K562 (cell line): ENCODE measurements around the gene MAST4. TPM values are rescaled to one million over a fixed set of nuclear protein-coding genes. Genes with fewer than 3 reads are reported as not detected.

Source experiments
- CBX8 ChIP-seq: fragments of 200-600 bp; sonication (generic); IDR thresholded peaks from 2 replicates; pipeline ENCODE4 v1.6.1; 2012; ENCODE audit warnings: borderline replicate concordance, mixed run types, low read depth, mild to moderate bottlenecking, moderate library complexity, mixed read lengths, low read length, control low read depth, inconsistent platforms; ENCODE audit not compliant: poor library complexity, severe bottlenecking; ENCODE audit errors: extremely low read depth
- CEBPB ChIP-seq: fragments of 450-650 bp; IDR thresholded peaks from 2 replicates; pipeline ENCODE4 v1.6.1; 2016; ENCODE audit warnings: missing genetic modification characterization, missing compliant biosample characterization
- CTBP1 ChIP-seq: fragments of 450-650 bp; IDR thresholded peaks from 2 replicates; pipeline ENCODE4 v1.6.1; 2016; ENCODE audit warnings: borderline replicate concordance
- ETV6 ChIP-seq, 3 experiments: fragments of 150-350 bp in 1 of 3; sonication (generic) in 1 of 3; formaldehyde crosslinking in 1 of 3; IDR thresholded peaks; 2 replicates each; pipeline versions ENCODE4 v1.6.1 to v1.8.0; 2014 to 2022; ENCODE audit warnings: borderline replicate concordance in 2 of 3, low read depth in 2 of 3, antibody characterized with exemption in 1 of 3, low read length in 1 of 3, mild to moderate bottlenecking in 1 of 3, missing genetic modification reagents in 1 of 3
- HDAC2 ChIP-seq: fragments of 450-650 bp; IDR thresholded peaks from 2 replicates; pipeline ENCODE4 v1.6.1; 2016; ENCODE audit warnings: mild to moderate bottlenecking
- ID3 ChIP-seq, 2 experiments: fragments of 250-450 bp in 1 of 2; fragments of 450-650 bp in 1 of 2; sonication (Bioruptor Pico) in 1 of 2; IDR thresholded peaks; 2 replicates each; pipeline versions ENCODE4 v1.6.1 to v1.8.0; 2016 to 2021; ENCODE audit warnings: mild to moderate bottlenecking in 2 of 2, moderate library complexity in 2 of 2, missing compliant biosample characterization in 1 of 2, missing genetic modification characterization in 1 of 2
- MCM3 ChIP-seq: fragments of 450-650 bp; IDR thresholded peaks from 2 replicates; pipeline ENCODE4 v1.6.1; 2016
- NCOA6 ChIP-seq: fragments of 450-650 bp; IDR thresholded peaks from 2 replicates; pipeline ENCODE4 v1.6.1; 2017; ENCODE audit warnings: mild to moderate bottlenecking
- RBM22 ChIP-seq: fragments of 200-400 bp; formaldehyde crosslinking; IDR thresholded peaks from 2 replicates; pipeline ENCODE4 v1.6.1; 2018; ENCODE audit warnings: low read length, low read depth; ENCODE audit not compliant: poor library complexity, severe bottlenecking
- RREB1 ChIP-seq: fragments of 250-450 bp; sonication (Bioruptor Pico); IDR thresholded peaks from 2 replicates; pipeline ENCODE4 v1.4.0; 2020
- SUPT5H ChIP-seq: fragments of 450-650 bp; IDR thresholded peaks from 2 replicates; pipeline ENCODE4 v1.6.1; 2016
- TAF9B ChIP-seq: fragments of 450-650 bp; IDR thresholded peaks from 2 replicates; pipeline ENCODE4 v1.6.1; 2018; ENCODE audit warnings: mild to moderate bottlenecking; ENCODE audit not compliant: partially characterized antibody
- TRIM24 ChIP-seq, 2 experiments: fragments of 450-650 bp; IDR thresholded peaks; 2 replicates each; pipeline ENCODE4 v1.6.1; 2016
- ZFP36 ChIP-seq: fragments of 150-350 bp; IDR thresholded peaks from 2 replicates; pipeline ENCODE4 v1.6.1; 2018; ENCODE audit warnings: low read length, low read depth; ENCODE audit not compliant: partially characterized antibody
- ZNF146 ChIP-seq: IDR thresholded peaks from one replicate; pipeline ENCODE4 v1.6.1; 2018; ENCODE audit warnings: missing compliant biosample characterization; ENCODE audit not compliant: unreplicated experiment
- ZNF324 ChIP-seq: fragments of 250-450 bp; sonication (Bioruptor Pico); IDR thresholded peaks from 2 replicates; pipeline ENCODE4 v1.4.0; 2020; ENCODE audit warnings: mild to moderate bottlenecking
- ZNF408 ChIP-seq: fragments of 250-450 bp; sonication (Bioruptor Pico); IDR thresholded peaks from 2 replicates; pipeline ENCODE4 v1.4.0; 2020; ENCODE audit warnings: low read depth, mild to moderate bottlenecking, moderate library complexity
- ZNF551 ChIP-seq: fragments of 250-450 bp; sonication (Bioruptor Pico); IDR thresholded peaks from 2 replicates; pipeline ENCODE4 v1.5.0; 2021; ENCODE audit warnings: mild to moderate bottlenecking, moderate library complexity
- polyA plus RNA-seq, 8 experiments: library from polyadenylated mRNA; depleted of rRNA in 4 of 8; stranded (reverse) in 5 of 8; unstranded in 3 of 8; fragments of >200 nt; fragmentation: Nextera tagmentation in 2 of 8; fragmentation: Illumina TruSeq in 1 of 8; extraction: Ambion mirVana in 2 of 8; extraction: Trizol in 1 of 8; gene quantifications; 2 replicates each; pipeline versions ENCODE4 v1.2.1 to v1.2.3, GENCODE V29; 2011 to 2014; ENCODE audit warnings: inconsistent platforms in 1 of 8, missing spikeins in 1 of 8
- total RNA-seq, 7 experiments: library from RNA; depleted of rRNA in 6 of 7; stranded (reverse); fragments of >200 nt in 6 of 7; fragmentation: Illumina TruSeq in 2 of 7; extraction: Trizol in 2 of 7; gene quantifications; 2 replicates each; pipeline versions ENCODE4 v1.2.1 to v1.2.3, GENCODE V29; 2011 to 2021; ENCODE audit warnings: low replicate concordance in 1 of 7

MAST4 gene
- total and polyA plus RNA-seq, 9 of the 15 experiments (the other 6 are each of a cell fraction or from before 2014, with no cell fraction given): 0.88 to 10.1 (median 5.2) TPM

DNA sequence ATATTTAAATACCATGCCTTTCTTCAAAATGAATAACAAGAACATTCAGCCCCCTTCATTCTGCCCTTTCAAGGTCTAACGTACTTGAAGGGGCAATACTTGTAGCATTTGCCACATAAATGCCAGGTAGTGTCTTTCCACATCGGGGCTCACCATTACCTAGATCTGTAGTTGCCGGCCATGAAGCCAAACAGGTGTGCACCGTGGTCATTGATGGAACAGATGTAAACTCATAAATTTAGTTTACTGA lies 407.4 kb downstream of the MAST4 start (continued):
- TF ChIP-seq RREB1 (CRISPR knock-in tag) (no peak), CTBP1 (0 out of 2 replicates have a peak, but pooled peaks have one; percentile 69), RBM22 (no peak), NCOA6 (peak; percentile 32; the same call in 1 of the 2 replicates), ETV6 (IDR thresholded peaks at IDR 0.05; ENCODE audit: borderline replicate concordance in 1 of 2, low read depth in 2 of 2, low read length in 1 of 2) (no peak), ETV6 (CRISPR knock-in tag; IDR thresholded peaks at IDR 0.05; ENCODE audit: borderline replicate concordance) (no peak), ID3 (CRISPR knock-in tag; IDR thresholded peaks at IDR 0.05) (no peak), ID3 (tag; IDR thresholded peaks at IDR 0.05) (no peak), TRIM24 (IDR thresholded peaks at IDR 0.05) (no peak), ZNF146 (no peak), ZNF551 (CRISPR knock-in tag) (no peak), HDAC2 (no peak), TAF9B (no peak), ZNF408 (CRISPR knock-in tag) (no peak), CEBPB (no peak), ZFP36 (no peak), ZNF324 (CRISPR knock-in tag) (no peak), SUPT5H (0 out of 2 replicates have a peak, but pooled peaks have one; percentile 58), MCM3 (no peak), CBX8 (no peak)
